HL-60 (cell line): Measurements from ENCODE around the gene SEC14L1.
A peak's percentile ranks its signal among the peaks of the same experiment; 100 is the strongest.

Experiments
- REST ChIP-seq: IDR thresholded peaks from 2 replicates; pipeline ENCODE4 v1.6.1; 2012; ENCODE audit warnings: low read depth; ENCODE audit not compliant: insufficient replicate concordance
- TF ChIP-seq, protein P1 (sequence below): IDR thresholded peaks from one replicate; pipeline ENCODE4 v1.5.1; 2011; ENCODE audit warnings: low read length, control low read depth, inconsistent platforms; ENCODE audit not compliant: insufficient read depth

- TF ChIP-seq REST = no peak
- TF ChIP-seq, protein P1, sequence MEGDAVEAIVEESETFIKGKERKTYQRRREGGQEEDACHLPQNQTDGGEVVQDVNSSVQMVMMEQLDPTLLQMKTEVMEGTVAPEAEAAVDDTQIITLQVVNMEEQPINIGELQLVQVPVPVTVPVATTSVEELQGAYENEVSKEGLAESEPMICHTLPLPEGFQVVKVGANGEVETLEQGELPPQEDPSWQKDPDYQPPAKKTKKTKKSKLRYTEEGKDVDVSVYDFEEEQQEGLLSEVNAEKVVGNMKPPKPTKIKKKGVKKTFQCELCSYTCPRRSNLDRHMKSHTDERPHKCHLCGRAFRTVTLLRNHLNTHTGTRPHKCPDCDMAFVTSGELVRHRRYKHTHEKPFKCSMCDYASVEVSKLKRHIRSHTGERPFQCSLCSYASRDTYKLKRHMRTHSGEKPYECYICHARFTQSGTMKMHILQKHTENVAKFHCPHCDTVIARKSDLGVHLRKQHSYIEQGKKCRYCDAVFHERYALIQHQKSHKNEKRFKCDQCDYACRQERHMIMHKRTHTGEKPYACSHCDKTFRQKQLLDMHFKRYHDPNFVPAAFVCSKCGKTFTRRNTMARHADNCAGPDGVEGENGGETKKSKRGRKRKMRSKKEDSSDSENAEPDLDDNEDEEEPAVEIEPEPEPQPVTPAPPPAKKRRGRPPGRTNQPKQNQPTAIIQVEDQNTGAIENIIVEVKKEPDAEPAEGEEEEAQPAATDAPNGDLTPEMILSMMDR = peak; percentile 22
Observed at GRCh38 chr17:77214743-77215142, 74.0 kb downstream of the SEC14L1 start.
